Activated T-helper 1 cell treated with anti-CD3 and anti-CD28 coated beads, Interleukin-12 subunit alpha, Interleukin-12 subunit beta, Interleukin-2, Interleukin-4 antibody, amounts not matched to agents 30 ng/mL and 10 ng/mL and 1 ng/mL, durations not matched to agents 14 hours and 24 hours and 36 hours (primary cell): ENCODE results near the gene ENTPD2. TPM values are rescaled to one million over a fixed set of nuclear protein-coding genes. Genes with fewer than 3 reads are reported as not detected.

Source experiments
- DNase-seq: peaks from one replicate; pipeline ENCODE4 v3.0.0; 2021; ENCODE audit warnings: low spot score
- H3K27ac Mint-ChIP-seq: one replicate; pipeline ENCODE4 v1.8.0; 2021; ENCODE audit warnings: mild to moderate bottlenecking, mixed read lengths
- H3K27me3 Mint-ChIP-seq: one replicate; pipeline ENCODE4 v1.8.0; 2022; ENCODE audit warnings: mild to moderate bottlenecking, moderate library complexity, mixed read lengths; ENCODE audit not compliant: insufficient read depth
- H3K36me3 Mint-ChIP-seq: one replicate; pipeline ENCODE4 v1.8.0; 2021; ENCODE audit warnings: low read depth, mixed read lengths
- H3K4me1 Mint-ChIP-seq: one replicate; pipeline ENCODE4 v1.8.0; 2021; ENCODE audit warnings: low read depth, mixed read lengths
- H3K4me3 Mint-ChIP-seq: one replicate; pipeline ENCODE4 v1.8.0; 2021; ENCODE audit warnings: mild to moderate bottlenecking, moderate library complexity, mixed read lengths
- H3K9me3 Mint-ChIP-seq: one replicate; pipeline ENCODE4 v1.8.0; 2021; ENCODE audit warnings: mixed read lengths
- intact Hi-C: fragments of 100-400 bp; cut with micrococcal nuclease; formaldehyde crosslinking; loops from one replicate; pipeline ENCODE4 v1.15.1; 2024
- total RNA-seq: library from RNA; stranded (reverse); gene quantifications from 2 replicates; pipeline ENCODE4 v1.2.3, GENCODE V29; 2022

The ENTPD2 gene
- total RNA-seq, 1 donor from 2014 or later = not detected

DNA sequence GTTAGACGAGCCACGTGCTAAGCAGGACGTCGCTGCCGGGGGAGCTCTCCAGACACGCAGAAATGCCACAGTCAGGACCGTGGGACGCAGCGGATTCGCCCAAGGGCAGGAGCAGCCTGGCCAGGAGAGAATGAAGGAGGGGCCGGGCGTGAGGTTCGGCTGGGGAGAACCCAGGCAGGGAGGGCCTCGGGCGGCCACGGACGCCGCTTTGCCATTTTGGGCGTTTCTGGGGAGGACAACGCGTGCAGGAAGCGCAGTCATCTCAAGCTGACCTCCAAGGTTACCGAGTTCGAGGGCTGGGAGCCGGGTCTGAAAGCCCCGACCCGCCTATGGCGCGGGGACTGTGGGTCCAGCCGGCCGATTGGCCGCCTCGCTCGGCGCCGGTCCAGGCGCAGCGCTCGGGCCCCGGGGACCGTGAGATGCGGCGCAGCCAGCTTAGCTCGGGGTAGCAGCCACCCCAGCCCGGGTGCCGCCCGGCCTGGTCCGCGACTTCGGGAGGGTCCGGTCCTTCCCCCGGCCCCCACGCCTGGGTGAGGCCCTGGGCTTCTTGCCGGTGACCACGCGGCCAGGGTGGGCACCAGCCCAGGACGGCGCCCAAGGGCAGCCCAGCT, 32.2 kb upstream of the ENTPD2 start:
- DNase-seq = peak; percentile 44
- H3K4me1 Mint-ChIP-seq = peaks cover 33% of the 10 kb centered on the region
- no peaks in the 10 kb centered on the region for H3K9me3 Mint-ChIP-seq
- peak overlapping the region; percentile 94 for H3K27ac Mint-ChIP-seq
- intact Hi-C loops = loop anchor here (1.0 to 5.0 kb wide), 9 partner anchors 9 to 723 kb away; partner anchors contain the start of genes DNLZ, MRPL41, SAPCD2 and SEC16A
- H3K36me3 Mint-ChIP-seq = peaks cover 11% of the 10 kb centered on the region
- no peaks in the 10 kb centered on the region for H3K27me3 Mint-ChIP-seq
- peak overlapping the region; percentile 88 for H3K4me3 Mint-ChIP-seq

DNA sequence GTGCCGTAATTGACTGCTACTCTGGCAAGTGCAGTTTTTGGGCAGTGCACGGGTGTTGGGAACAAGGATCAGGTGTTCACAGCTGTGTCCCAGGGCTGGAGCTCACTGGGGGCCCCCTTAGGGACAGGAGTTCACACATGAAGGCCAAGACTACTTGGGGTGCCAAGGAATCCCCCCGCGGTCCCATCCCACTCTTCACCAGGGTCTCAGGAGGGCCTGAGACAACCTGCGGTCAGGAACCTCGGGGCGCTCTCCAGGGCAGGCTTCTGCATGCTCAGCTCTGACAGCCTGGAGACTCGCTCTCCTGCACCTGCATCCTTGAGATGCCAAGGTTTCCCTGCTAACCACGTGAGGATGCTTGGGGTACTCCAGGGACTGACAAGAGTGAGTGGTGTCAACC, 30.7 kb upstream of the ENTPD2 start:
- Mint-ChIP-seq H3K4me3 (no peak overlapping the region), H3K9me3 (no peaks in the 10 kb centered on the region), H3K27ac (no peak overlapping the region), H3K4me1 (peaks cover 33% of the 10 kb centered on the region), H3K27me3 (no peaks in the 10 kb centered on the region), H3K36me3 (peaks cover 11% of the 10 kb centered on the region)
- intact Hi-C loops = no loop called here
- no peak for DNase-seq

DNA sequence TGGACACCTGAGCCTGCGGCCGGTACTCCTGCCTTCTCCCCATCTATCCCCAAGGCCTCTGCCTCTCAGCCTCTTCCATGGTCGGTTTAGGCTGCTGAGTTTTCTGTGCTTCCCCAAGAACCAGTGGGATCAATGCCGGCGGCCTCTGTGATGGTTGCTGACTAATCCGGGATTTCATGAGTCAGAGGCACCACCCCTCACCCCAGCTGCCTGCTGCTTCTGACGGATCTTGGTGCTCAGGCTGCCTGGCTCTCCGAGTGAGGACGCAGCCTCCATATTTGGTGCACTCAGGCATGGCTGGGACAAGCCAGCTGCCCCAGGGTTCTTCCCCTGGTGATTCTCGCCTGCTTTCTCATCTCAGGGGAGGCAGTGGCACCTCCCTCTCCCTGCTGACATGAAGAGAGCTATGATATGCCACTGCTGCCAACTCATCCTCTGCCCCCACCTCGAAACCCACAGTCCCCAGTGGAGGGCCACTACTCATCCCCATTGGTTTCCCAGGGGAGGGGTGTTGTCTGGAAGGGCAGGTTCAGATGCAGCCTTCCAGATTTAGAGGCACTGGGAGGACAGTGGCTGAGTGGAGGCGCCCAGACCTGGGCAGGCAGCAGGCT, 29.6 kb upstream of the ENTPD2 start:
- intact Hi-C loops = no loop called here
- no peaks in the 10 kb centered on the region for H3K27me3 Mint-ChIP-seq

DNA sequence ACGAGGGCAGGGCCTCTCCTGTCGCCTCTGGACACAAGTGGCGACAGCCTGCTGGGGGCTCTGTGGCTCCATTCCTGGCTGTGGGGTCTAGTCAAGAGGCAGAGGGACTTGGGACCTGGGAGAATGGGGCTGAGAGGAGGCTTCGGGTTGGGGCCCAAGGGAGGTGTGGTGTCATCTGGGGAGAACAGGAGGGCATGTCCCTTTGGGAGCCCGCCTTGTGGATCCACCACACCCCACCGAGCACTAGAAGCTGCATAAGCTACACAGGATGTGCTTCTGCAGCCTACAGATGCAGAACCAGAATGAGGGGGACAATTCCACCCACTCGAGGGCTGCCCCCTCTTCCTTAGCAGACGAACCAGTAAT, 29.0 kb upstream of the ENTPD2 start:
- H3K27ac Mint-ChIP-seq = no peak overlapping the region
- peaks cover 20% of the 10 kb centered on the region for H3K4me1 Mint-ChIP-seq
- peaks cover 3% of the 10 kb centered on the region for H3K36me3 Mint-ChIP-seq
- no peaks in the 10 kb centered on the region for H3K9me3 Mint-ChIP-seq
- no peak overlapping the region for H3K4me3 Mint-ChIP-seq
- DNase-seq = no peak
- H3K27me3 Mint-ChIP-seq = no peaks in the 10 kb centered on the region
- intact Hi-C loops = no loop called here

More for the DNA sequence above, 29.6 kb upstream of the ENTPD2 start:
- Mint-ChIP-seq H3K4me3 (no peak overlapping the region), H3K36me3 (peaks cover 3% of the 10 kb centered on the region), H3K9me3 (no peaks in the 10 kb centered on the region), H3K27ac (no peak overlapping the region), H3K4me1 (peaks cover 26% of the 10 kb centered on the region)
- DNase-seq = no peak

DNA sequence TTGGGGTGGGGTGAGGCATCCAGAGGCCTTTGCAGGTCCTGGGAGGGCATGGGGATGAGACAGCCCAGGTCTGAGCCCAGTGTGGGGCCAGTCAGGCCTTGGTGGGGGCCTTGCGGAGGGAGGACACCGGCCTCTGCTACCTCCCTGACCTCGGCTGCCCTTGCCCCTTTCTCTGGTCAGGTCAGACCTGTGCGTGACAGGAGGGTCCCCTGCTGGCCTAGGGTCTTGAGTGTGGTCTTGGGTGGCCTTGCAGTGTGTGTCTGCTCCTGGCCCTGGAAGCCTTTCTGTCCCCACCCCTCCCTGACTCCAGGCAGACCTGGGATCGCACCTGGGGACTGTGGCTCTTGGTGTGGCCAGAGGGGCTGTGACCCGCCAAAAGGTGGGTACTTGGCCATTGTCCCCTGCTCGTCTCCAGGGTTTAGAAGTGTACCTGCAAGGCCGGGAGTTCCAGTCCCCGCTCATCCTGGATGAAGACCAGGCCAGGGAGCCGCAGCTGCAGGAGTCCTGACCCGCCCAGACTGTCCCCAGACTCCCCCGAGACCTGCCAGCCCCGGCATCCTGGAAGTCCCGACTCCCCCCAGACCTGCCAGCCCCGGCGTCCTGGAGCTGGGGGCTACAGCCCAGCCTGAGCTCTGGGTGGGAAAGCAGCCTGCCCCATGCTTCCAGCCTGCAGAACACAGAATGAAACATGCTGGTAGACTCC, 28.5 kb upstream of the ENTPD2 start:
- no peaks in the 10 kb centered on the region for H3K9me3 Mint-ChIP-seq
- peaks cover 3% of the 10 kb centered on the region for H3K36me3 Mint-ChIP-seq
- H3K4me1 Mint-ChIP-seq = peaks cover 15% of the 10 kb centered on the region
- no peak overlapping the region for H3K4me3 Mint-ChIP-seq
- intact Hi-C loops = no loop called here
- DNase-seq = no peak
- no peaks in the 10 kb centered on the region for H3K27me3 Mint-ChIP-seq
- H3K27ac Mint-ChIP-seq = no peak overlapping the region

DNA sequence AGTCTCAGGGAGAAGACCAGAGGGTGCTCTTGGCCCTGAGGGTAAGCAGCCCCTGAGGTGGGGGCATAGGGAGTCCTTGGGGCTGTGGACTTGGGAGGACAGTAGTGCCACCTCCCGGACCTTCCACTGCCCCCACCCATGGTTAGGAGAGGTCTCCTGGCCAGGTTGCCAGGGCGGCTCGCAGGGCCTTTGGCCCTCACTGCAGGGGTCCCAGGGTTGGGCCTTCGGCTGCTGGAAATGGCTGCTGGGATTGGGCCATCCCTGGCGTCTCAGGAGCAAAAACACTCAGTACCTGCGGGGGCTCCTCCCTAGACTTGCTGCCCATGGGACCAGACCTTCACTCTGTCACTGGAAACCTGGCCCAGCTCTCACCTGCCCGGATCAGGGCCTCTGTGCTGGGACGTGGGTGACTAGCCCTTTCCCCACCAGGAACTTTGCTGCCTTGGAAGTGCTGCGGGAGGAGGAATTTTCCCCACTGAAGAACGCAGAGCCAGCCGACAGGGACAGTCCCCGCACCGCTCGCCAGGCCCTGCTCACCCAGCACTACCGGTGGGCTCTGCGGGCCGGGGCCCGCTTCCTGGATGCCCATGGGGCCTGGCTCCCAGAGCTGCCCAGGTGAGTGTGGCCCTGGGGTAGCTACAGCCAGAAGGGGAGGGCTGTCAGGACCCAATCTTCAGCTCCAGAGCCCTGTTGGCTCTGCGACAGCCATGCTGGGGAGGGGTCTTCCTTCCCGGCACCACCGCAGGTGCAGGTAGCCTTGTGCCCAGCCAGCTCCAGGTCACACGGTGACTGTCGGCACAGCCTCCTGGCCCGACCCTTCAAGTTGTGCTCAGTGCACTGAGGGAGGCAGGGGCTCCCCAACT, 26.6 kb upstream of the ENTPD2 start:
- H3K27ac Mint-ChIP-seq = no peak overlapping the region
- H3K36me3 Mint-ChIP-seq = peaks cover 3% of the 10 kb centered on the region
- intact Hi-C loops = no loop called here
- no peaks in the 10 kb centered on the region for H3K9me3 Mint-ChIP-seq
- H3K4me1 Mint-ChIP-seq = peaks cover 11% of the 10 kb centered on the region
- H3K4me3 Mint-ChIP-seq = no peak overlapping the region
- H3K27me3 Mint-ChIP-seq = peaks cover 2% of the 10 kb centered on the region
- DNase-seq = no peak

DNA sequence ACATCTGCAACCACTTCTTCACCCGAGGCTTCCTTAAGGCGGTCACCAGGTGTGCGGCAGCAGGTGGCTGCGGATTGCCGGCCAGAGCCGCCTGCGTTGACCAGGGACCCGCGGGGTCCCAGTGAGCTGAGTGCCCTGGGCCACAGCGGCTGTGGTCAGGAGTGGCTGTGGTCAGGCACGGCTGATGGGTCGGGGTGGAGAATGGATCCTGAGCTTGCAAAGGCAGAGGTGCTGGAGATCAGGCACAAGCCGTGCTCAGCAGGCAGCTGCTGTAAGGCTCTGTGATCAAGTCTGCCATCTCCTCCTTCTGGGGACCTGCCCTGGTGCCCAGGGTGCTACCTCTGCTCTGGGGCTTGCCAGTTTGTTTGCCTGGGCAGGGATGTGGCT, 25.5 kb upstream of the ENTPD2 start:
- Mint-ChIP-seq H3K4me3 (peak overlapping the region; percentile 61), H3K9me3 (no peaks in the 10 kb centered on the region), H3K27me3 (peaks cover 2% of the 10 kb centered on the region), H3K27ac (no peak overlapping the region), H3K36me3 (peaks cover 3% of the 10 kb centered on the region), H3K4me1 (peaks cover 4% of the 10 kb centered on the region)
- intact Hi-C loops = no loop called here
- no peak for DNase-seq

DNA sequence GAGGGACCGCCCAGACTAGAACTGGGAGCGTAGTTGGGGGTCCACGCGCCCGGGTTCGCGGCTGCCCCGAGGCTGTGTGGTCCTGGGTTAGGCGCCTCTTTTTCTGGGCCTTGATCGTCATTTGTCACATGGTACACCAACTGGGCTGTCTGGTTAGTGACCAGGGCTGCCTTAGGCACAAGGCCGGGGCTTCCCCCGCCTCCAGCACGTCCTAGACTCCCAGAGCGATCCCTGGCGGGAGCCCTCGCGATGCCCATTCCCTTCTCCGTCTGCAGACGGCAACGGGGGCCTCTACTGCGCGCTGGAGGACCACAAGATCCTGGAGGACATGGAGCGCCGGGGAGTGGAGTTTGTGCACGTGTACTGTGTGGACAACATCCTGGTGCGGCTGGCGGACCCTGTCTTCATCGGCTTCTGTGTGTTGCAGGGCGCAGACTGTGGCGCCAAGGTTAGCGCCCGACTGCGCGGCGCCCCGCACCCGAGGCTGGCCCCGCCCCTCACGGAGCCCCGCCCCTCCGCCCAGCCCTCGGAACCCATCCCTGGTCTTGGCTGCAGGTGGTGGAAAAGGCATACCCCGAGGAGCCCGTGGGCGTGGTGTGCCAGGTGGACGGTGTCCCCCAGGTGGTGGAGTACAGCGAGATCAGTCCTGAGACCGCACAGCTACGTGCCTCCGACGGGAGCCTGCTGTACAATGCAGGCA, 25.0 kb upstream of the ENTPD2 start:
- H3K4me1 Mint-ChIP-seq = peaks cover 3% of the 10 kb centered on the region
- intact Hi-C loops = no loop called here
- DNase-seq = no peak
- peak overlapping the region; percentile 61 for H3K4me3 Mint-ChIP-seq
- H3K27me3 Mint-ChIP-seq = peaks cover 2% of the 10 kb centered on the region
- no peaks in the 10 kb centered on the region for H3K9me3 Mint-ChIP-seq
- peaks cover 3% of the 10 kb centered on the region for H3K36me3 Mint-ChIP-seq
- no peak overlapping the region for H3K27ac Mint-ChIP-seq

DNA sequence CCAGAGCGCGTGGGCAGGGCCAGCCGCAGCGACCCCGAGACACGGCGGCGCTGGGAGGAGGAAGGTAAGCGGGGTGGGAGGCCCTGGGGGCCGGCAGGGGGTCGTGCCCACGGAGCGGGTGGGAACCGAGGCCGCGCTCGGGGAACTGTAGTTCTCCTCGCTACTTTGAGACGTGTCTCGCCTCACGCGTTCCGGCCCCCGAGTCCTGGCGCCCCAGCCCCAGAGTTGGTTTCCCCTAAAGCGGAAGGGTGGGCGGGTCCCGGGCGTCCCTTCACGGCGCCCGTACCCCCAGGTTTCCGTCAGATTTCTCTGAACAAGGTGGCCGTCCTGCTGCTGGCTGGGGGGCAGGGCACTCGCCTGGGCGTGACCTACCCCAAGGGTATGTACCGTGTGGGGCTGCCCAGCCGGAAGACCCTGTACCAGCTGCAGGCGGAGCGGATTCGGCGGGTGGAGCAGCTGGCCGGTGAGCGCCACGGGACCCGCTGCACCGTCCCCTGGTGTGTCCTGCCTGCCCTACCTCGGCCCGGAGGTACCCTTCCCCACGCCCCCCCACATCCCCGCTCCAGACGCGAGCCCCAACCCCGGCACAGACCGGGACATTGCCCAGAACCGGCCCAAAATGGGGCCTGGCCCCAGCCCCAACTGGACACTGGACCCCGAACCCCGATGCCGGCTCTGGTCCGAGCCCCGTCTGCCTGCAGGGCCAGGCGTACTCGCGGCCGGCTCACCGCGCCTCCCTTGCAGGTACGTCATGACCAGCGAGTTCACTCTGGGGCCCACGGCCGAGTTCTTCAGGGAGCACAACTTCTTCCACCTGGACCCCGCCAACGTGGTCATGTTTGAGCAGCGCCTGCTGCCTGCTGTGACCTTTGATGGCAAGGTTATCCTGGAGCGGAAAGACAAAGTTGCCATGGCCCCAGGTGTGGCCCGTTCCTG, 24.2 kb upstream of the ENTPD2 start:
- Mint-ChIP-seq H3K4me3 (peak overlapping the region; percentile 74), H3K9me3 (no peaks in the 10 kb centered on the region), H3K27me3 (peaks cover 2% of the 10 kb centered on the region), H3K4me1 (no peaks in the 10 kb centered on the region), H3K27ac (no peak overlapping the region), H3K36me3 (peaks cover 3% of the 10 kb centered on the region)
- DNase-seq = peak; percentile 38
- intact Hi-C loops = loop anchor here (1.0 kb wide), 1 partner anchor 8 kb away; the partner anchor contains the start of gene MAN1B1

DNA sequence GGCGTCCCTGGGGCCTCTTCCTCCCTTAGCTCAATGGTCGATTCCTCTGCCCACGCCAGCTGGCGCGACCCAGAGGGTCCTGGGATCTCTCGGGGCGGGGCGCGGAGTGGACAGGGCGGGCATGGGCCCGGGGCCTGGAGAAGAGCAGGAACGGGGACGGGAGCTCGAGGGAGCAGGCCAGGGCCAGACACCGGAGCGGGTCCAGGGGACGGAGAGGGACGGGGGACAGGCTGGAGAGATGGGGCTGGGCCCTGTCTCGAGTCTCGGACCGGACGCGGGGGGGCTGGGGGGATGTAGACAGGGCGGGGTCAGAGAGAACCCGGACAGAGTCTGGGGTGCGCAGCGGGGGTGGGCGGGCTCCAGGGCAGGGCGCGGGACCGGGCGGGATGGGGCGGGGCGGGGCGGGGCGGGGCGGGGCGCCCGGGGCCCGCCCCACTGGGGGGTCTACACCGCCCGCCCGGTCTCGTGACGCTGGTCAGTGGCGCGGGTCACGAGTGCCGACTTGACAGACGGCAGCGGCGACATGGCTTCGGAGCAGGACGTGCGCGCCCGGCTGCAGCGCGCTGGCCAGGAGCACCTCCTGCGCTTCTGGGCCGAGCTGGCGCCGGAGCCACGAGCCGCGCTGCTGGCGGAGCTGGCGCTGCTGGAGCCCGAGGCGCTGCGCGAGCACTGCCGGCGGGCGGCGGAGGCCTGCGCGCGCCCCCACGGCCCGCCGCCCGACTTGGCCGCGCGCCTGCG, 23.3 kb upstream of the ENTPD2 start, which contains the start of gene UAP1L1:
TSS of gene UAP1L1 (plus strand) at position 508 of the 738 bp plus-strand sequence. CDS start at position 524, 16 bp downstream.
- Mint-ChIP-seq H3K27ac (no peak within 1 kb of the TSS), H3K4me1 (no peaks in the 10 kb centered on the region), H3K36me3 (peaks cover 3% of the 10 kb centered on the region), H3K27me3 (peaks cover 2% of the 10 kb centered on the region), H3K4me3 (peak within 1 kb of the TSS; percentile 74), H3K9me3 (no peaks in the 10 kb centered on the region)
- peak; percentile 62 for DNase-seq
- intact Hi-C loops = loop anchor here (1.0 kb wide), 1 partner anchor 9 kb away; the partner anchor contains the start of gene MAN1B1

DNA sequence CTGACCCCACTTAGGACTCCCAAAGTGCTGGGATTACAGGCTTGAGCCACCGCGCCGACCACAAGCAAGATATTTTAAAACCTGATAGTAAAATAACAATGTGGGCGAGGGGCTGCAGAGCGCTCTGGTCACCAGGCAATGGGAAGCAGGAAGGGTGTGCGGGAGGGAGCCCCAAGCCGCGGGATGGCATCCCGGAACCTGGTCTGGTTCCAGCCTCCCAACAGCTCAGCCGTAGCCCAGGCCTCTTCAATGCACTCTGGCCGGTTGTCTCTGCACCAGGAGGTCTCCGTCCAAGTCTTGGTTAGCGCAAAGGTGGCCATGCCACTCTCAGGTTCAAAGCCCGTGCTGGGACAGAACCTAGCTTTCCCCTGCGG, 22.8 kb upstream of the ENTPD2 start:
- intact Hi-C loops = loop anchor here (1.0 kb wide), 1 partner anchor 10 kb away; the partner anchor contains the start of gene MAN1B1

More for the DNA sequence above, 22.8 kb upstream of the ENTPD2 start:
- H3K4me1 Mint-ChIP-seq = no peaks in the 10 kb centered on the region
- peak overlapping the region; percentile 73 for H3K4me3 Mint-ChIP-seq
- H3K27me3 Mint-ChIP-seq = peaks cover 2% of the 10 kb centered on the region
- no peak for DNase-seq
- H3K36me3 Mint-ChIP-seq = peaks cover 3% of the 10 kb centered on the region
- H3K27ac Mint-ChIP-seq = no peak overlapping the region
- H3K9me3 Mint-ChIP-seq = no peaks in the 10 kb centered on the region
